CD4-positive, alpha-beta T cell treated with Interleukin-4 for 1 hour (primary cell): Measurements from ENCODE around the gene OVCH2.
"Not testable (repeated sequence)": the region's sequence is repeated elsewhere in the genome, so short reads cannot be mapped to it uniquely, and the experiment has no call there.

Experiments used
- DNase-seq, 2 donors: peaks; one replicate each; pipeline ENCODE4 v3.0.0-alpha.2; 2020 to 2022

OVCH2 gene

GRCh38 chr11:7670641-7671040 lies 35.6 kb downstream of the OVCH2 start:
- no peak for DNase-seq

GRCh38 chr11:7668911-7669310 lies 37.4 kb downstream of the OVCH2 start:
- no peak for DNase-seq

DNA sequence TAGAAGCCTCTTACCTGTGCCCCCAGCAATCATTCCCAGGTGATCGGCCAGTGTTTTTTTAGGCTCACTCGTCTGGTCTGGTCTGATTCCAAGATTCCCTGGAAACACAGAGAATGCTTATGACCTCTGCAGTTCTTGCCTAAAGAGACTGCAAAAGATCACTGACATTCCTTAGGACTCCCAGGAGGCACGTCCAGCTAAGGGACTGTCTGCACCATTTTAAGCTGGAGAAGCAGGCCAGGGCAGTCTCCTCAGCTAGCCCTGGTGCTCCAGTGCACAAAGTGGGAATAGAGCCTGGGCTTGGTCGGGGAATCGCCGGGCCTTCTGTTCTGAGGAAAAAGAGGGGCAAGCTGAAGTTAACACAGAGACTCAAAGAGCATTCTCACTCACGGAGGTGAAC lies 37.8 kb downstream of the OVCH2 start:
- DNase-seq = no peak

GRCh38 chr11:7667460-7667859 lies 38.8 kb downstream of the OVCH2 start:
- no peak for DNase-seq

DNA sequence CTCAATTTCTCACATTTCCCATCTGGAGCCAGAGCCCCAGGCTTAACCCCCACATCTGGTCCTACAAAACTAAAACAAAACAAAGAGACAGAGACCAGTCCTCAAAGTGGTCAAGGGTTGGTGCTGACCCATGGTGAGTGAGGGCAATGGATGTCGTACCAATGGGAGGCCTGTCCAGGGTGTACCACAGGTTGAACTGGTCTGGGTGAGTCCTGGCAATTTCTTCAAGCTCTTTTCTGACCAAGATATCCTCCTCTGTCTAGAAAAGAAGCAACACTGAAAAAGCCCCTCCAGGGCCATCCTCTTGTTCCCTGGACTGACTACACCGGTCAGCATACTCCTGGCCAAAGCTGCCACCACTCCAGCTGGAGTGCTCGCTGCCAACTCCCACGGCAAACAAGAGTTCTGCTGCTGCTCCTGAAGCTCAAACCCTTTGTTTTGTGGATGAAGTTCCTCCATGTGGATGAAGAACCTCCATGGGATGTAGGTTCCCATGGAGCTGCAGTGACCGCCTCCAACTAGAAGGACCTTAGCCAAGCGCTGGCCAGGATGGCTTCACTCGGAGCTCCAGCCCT lies 39.9 kb downstream of the OVCH2 start:
- no peak for DNase-seq

DNA sequence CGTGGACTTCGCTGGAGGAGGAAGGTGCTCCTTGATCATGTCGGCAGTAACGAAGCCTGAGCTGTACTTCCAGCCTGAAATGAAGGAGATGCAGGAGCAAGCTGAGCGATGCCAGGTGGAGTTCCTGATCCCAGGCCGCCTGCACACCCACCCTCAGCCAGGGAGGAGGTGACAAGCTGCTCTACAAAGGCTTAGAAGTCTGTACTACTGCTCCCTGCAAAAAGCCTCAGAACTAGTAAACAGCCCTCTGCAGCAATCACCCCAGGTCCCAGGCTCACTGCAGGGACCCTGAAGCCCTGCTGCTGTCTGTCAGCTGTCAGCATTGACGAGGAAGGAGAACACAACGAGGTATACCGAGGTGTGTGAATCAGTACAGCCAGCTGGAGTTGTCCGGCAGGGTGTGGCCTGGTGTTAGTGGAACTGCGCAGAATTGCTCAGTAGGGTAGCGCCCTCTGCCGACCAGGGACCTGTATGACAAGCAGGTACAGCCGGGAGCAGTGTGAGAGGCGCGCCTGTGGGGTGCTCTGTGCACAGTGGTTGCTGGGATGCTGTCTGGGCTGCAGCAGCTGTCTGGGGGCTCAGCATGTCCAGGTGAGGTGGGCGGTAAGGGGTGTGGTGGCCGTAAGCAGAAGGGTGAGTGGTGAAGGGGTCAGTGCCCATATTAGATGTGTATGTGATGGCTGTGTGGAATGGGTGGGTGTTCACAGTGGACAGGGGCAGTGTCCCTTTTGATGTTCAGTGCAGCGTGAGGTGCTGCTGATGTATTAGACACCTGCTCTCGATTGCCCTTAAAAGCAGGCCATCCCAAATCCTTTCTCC lies 40.6 kb downstream of the OVCH2 start:
- DNase-seq = peak; percentile 65 to 74

- no peak for DNase-seq
Measured at GRCh38 chr11:7664867-7665266, 41.4 kb downstream of the OVCH2 start.

- DNase-seq = not testable (repeated sequence)
Measured at GRCh38 chr11:7663531-7663930, 42.7 kb downstream of the OVCH2 start.

GRCh38 chr11:7657306-7658025 lies 48.8 kb downstream of the OVCH2 start:
- peak in 1 of 2 donors; percentile 32 for DNase-seq

GRCh38 chr11:7656704-7657103 lies 49.6 kb downstream of the OVCH2 start:
- DNase-seq = no peak

DNA sequence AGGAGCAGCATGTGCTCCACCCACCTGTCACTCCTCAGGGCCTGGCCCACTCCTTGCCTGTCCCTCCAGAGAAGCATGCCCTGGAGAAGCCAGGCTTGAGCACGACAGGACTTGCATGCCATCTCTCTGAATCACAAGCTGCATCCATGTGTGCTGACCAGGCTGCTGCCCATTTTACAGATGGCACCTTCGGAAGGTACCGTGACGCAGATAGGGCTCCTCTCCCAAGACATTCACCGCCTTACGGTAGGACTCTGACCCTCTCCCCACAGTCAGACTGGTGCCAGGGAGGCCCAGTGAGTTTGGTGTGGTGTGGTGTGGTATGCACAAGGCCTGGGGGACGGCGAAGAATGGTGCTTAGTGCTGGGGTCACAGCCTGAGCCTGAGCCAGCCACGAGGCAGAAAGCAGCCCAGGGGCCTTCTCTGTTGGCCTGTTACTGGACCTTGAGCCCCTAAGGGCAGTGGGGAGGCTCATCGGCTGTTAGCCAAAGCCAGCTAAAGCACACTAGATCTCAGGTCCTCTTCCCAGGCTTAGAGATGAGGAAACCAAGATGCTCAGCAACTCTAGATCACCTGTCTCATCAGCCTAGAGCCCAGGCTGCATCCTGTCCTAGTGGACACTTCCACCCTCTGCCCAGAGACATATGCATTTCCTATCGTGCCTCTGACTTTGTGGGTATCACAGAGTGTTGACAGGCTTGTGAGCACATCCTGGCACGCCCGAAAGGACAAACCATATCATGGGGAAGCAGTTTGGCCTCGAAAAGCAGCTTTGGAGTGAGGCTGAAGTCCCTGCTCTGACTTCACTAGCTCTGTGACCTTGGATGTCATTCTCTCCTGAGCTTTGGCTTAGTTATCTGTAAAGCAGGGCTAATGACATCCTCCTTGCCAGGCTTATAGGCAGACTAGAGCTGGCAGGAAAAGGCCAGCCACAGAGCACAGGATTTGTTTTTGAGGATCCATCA lies 50.7 kb downstream of the OVCH2 start:
- no peak for DNase-seq

DNA sequence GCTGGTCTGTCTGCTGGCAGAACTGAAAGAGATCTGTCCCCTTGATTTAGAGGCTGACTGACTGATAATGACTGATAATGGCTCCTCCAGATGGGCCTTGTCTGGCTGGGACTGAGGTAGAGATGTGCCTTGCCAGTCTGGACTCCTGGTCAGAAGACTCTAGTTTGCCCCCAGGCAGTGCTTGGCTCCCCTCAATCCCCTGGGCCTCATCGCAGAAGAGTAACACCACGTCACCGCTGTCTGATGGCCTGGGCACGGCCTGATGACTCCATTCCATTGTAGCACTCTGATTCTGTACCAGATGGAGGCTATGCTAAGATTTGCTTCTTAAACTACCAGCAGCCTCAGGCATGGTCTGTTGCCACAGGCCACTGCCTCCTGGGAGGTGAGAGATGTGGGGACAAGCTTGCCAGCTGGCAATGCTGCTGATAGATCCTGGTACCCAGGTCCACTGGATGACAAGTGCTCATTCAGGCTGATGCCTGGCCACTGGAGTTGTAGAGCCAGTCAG lies 52.0 kb downstream of the OVCH2 start:
- no peak for DNase-seq

DNA sequence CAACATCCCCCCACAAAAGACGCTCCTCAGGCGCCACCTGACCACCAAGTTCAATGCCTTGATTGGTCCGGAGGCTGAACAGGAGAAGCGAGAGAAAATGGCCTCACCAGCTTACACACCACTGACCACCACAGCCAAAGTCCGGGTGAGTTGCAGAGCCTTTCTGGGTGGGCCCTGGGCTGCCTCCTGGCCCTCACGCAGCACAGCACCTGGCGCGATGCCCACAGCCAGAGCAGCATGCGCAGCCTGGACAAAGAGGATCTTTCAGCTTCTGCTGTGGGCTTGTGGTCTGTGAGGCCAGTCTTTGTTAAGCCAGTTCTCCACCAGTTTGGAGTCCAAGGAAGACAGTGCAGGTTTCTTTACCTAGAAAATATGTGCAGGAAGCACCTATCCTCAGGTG lies 54.6 kb downstream of the OVCH2 start:
- DNase-seq = no peak

DNA sequence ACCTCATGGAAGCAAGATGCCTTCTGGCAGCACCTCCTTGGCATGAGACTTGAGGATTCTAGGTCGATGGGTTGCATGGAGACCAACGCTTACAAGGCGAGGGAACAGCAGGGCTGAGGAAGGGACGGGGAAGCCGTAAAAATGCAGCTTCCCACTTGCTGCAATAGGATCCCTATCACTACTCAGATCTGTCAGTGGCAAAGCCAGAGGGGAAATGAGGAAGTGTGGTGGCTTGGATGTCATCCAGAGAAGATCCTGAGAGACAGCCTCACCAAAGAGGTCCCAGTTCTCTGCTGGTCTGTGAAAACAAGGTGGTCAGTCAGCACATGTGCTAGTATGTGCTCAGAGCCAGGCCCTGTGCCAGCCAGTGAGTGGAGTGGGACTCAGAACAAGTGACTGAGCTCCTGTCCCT lies 55.1 kb downstream of the OVCH2 start:
- DNase-seq = no peak

GRCh38 chr11:7648264-7648663 lies 58.0 kb downstream of the OVCH2 start:
- no peak for DNase-seq

DNA sequence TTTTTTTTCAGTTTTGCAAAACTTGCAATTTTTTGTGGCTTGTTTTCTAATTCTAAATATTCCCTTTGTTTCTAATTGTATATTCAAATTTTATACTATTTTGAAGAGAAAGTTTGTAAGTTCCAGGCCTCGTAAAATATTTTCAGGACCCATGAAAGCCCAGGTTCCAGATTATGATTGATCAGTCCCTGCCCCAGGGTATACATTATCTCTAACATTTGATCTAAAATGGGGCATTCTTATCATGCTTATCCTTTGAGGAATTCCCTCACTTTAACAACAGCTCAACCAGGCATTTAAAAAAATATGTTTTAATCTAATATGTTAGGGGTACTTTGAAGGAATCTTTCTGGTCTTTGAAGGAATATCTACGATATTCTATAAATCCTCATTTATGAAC lies 59.4 kb downstream of the OVCH2 start:
- no peak for DNase-seq

- DNase-seq = no peak
Measured at GRCh38 chr11:7645206-7645605, 61.1 kb downstream of the OVCH2 start.

- DNase-seq = no peak
Measured at GRCh38 chr11:7643314-7643713, 63.0 kb downstream of the OVCH2 start.

DNA sequence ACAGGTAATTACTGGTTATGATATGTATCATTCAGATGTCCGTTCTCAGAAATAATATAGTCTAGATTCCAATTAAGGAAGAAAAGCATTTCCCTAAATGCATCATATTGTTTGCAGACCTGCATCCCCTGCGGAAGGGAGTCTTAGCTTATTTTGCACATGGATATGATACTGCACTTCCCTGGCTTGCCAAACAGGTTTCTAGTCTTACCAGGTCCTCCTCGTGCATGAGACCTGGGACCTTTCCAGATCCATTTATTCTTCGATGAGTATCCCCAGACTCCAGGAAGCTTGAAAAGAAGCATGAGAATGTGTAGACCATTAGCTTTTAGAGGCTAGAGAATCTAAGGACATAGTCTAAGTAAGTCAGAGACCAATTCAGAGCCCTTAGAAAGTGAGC lies 63.5 kb downstream of the OVCH2 start:
- no peak for DNase-seq

DNA sequence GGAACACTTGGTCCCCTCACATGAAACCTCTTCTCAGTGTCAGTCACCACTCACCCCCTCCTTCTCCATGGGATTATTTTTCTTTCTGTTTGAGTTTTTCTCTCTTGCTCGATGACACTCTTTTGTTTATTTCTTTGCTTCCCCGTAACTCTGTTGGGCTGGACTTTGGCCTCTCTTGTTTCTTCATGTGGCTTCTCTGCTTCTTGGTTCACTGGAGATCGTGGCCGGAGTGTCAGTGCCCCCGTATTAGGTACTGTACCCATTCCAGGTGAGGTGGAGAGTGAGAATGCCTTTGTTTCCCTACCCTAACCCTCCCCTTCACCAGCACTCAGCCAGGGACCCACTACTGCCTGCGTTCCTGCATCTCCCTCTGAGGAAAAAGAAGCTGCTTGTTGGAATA lies 65.5 kb downstream of the OVCH2 start:
- DNase-seq = no peak

DNA sequence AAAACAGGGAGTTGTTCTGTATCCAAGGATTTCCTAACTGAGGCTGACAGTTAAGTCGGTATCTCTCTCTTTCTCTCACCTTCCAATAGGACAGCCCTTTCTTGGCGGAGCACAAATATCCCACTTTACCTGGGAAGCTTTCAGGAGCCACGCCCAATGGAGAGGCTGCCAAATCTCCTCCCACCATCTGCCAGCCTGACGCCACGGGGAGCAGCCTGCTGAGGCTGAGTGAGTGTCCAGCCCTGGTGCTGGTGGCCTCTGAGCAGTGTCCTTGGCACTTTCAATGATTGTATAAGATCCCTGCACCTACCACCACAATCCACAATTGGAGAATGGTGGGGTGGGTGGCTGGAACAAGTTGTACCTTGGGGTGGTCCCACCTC lies 66.6 kb downstream of the OVCH2 start:
- no peak for DNase-seq
